CD14-positive monocyte (primary cell): ENCODE data around the gene PCDHGA6. TPM values are rescaled to one million over a fixed set of nuclear protein-coding genes. Genes with fewer than 3 reads are reported as not detected.
A peak's percentile ranks its signal among the peaks of the same experiment; 100 is the strongest.

Source experiments
- DNase-seq, 3 donors: peaks; one replicate each; pipeline ENCODE4 v3.0.0-alpha.2; 2011 to 2022
- H2AFZ ChIP-seq: 2 replicates; pipeline ENCODE4 v1.6.0; 2012; ENCODE audit warnings: mild to moderate bottlenecking, low read depth, low read length, inconsistent platforms; ENCODE audit not compliant: insufficient read depth, poor library complexity, severe bottlenecking
- H3K27ac ChIP-seq, 2 donors: 1 replicate in 1 of 2; 2 replicates in 1 of 2; pipeline ENCODE4 v1.5.1; 2012 to 2013; ENCODE audit warnings: low read length in 2 of 2, control low read depth in 1 of 2, inconsistent platforms in 1 of 2, low read depth in 1 of 2, mild to moderate bottlenecking in 1 of 2
- H3K27me3 ChIP-seq, 2 donors: one replicate each; pipeline versions ENCODE4 v1.6.0 to v1.6.1; 2011 to 2013; ENCODE audit warnings: low read length in 2 of 2; ENCODE audit not compliant: control insufficient read depth in 2 of 2, insufficient read depth in 2 of 2
- H3K36me3 ChIP-seq, 2 donors: replicated peaks in 1 of 2; 1 replicate in 1 of 2; 2 replicates in 1 of 2; pipeline versions ENCODE4 v1.5.1 to v1.6.1; 2012 to 2013; ENCODE audit warnings: low read length in 2 of 2, control low read depth in 1 of 2, inconsistent platforms in 1 of 2, mild to moderate bottlenecking in 1 of 2; ENCODE audit not compliant: insufficient read depth in 2 of 2, control insufficient read depth in 1 of 2
- H3K4me1 ChIP-seq, 2 donors: 1 replicate in 1 of 2; 2 replicates in 1 of 2; pipeline versions ENCODE4 v1.5.1 to v1.6.1; 2012 to 2013; ENCODE audit warnings: low read length in 2 of 2, control low read depth in 1 of 2, inconsistent platforms in 1 of 2, mild to moderate bottlenecking in 1 of 2, moderate library complexity in 1 of 2; ENCODE audit not compliant: insufficient read depth in 2 of 2, control insufficient read depth in 1 of 2
- H3K4me2 ChIP-seq: replicated peaks from 2 replicates; pipeline ENCODE3; 2012; ENCODE audit warnings: low read length, moderate library complexity, mild to moderate bottlenecking; ENCODE audit not compliant: poor library complexity, severe bottlenecking; ENCODE audit errors: extremely low read depth
- H3K4me3 ChIP-seq, 3 experiments: fragments of 200-600 bp in 1 of 3; sonication (generic) in 1 of 3; replicated peaks in 1 of 3; 1 replicate in 2 of 3; 2 replicates in 1 of 3; pipeline ENCODE4 v1.5.1; 2011 to 2013; ENCODE audit warnings: low read length in 3 of 3, mild to moderate bottlenecking in 3 of 3, control low read depth in 2 of 3, low read depth in 2 of 3, inconsistent platforms in 1 of 3, moderate library complexity in 1 of 3
- H3K79me2 ChIP-seq: 2 replicates; pipeline ENCODE4 v1.6.0; 2012; ENCODE audit warnings: mild to moderate bottlenecking, control low read depth, inconsistent platforms, low read length, moderate library complexity; ENCODE audit not compliant: insufficient read depth
- H3K9ac ChIP-seq: 2 replicates; pipeline ENCODE4 v1.6.0; 2017; ENCODE audit warnings: low read length, mild to moderate bottlenecking; ENCODE audit not compliant: insufficient read depth, poor library complexity, severe bottlenecking
- H3K9me3 ChIP-seq, 2 donors: replicated peaks in 1 of 2; 1 replicate in 1 of 2; 2 replicates in 1 of 2; pipeline versions ENCODE4 v1.5.1 to v1.6.1; 2012 to 2013; ENCODE audit warnings: low read length in 2 of 2, control low read depth in 1 of 2; ENCODE audit not compliant: control insufficient read depth in 1 of 2, insufficient read depth in 1 of 2
- H4K20me1 ChIP-seq: 2 replicates; pipeline ENCODE4 v1.6.0; 2012; ENCODE audit warnings: mild to moderate bottlenecking, low read length, control low read depth, moderate library complexity; ENCODE audit not compliant: insufficient read depth
- H3K27ac Mint-ChIP-seq, 7 donors: one replicate each; pipeline ENCODE4 v1.8.0; 2020; ENCODE audit warnings: mild to moderate bottlenecking in 7 of 7, mixed read lengths in 7 of 7, moderate library complexity in 6 of 7, inconsistent platforms in 2 of 7
- H3K27me3 Mint-ChIP-seq, 3 donors: one replicate each; pipeline ENCODE4 v1.8.0; 2021 to 2022; ENCODE audit warnings: low read depth in 3 of 3, mild to moderate bottlenecking in 3 of 3, mixed read lengths in 3 of 3, moderate library complexity in 3 of 3, inconsistent platforms in 1 of 3
- H3K36me3 Mint-ChIP-seq, 2 donors: one replicate each; pipeline ENCODE4 v1.8.0; 2020; ENCODE audit warnings: mixed read lengths in 2 of 2, inconsistent platforms in 1 of 2, mild to moderate bottlenecking in 1 of 2
- H3K4me1 Mint-ChIP-seq: one replicate; pipeline ENCODE4 v1.8.0; 2020; ENCODE audit warnings: mild to moderate bottlenecking, mixed read lengths
- H3K4me3 Mint-ChIP-seq, 2 donors: one replicate each; pipeline ENCODE4 v1.8.0; 2020; ENCODE audit warnings: mild to moderate bottlenecking in 2 of 2, mixed read lengths in 2 of 2, moderate library complexity in 1 of 2
- H3K9me3 Mint-ChIP-seq, 7 donors: one replicate each; pipeline ENCODE4 v1.8.0; 2020 to 2022; ENCODE audit warnings: mixed read lengths in 7 of 7, mild to moderate bottlenecking in 6 of 7, moderate library complexity in 6 of 7, inconsistent platforms in 2 of 7
- WGBS: methylation state at CpG from one replicate; pipeline ENCODE4 v1.1.5; 2013; ENCODE audit warnings: missing lambda C conversion rate; ENCODE audit not compliant: insufficient coverage; 5-methylcytosine and 5-hydroxymethylcytosine counted together
- intact Hi-C, 2 donors: fragments of 100-400 bp; cut with micrococcal nuclease; formaldehyde crosslinking; loops; one replicate each; pipeline versions ENCODE4 v1.15.0 to v1.15.1; 2023
- polyA plus RNA-seq, 3 donors: library from polyadenylated mRNA; depleted of rRNA in 1 of 3; unstranded in 2 of 3; stranded (reverse) in 1 of 3; fragments of 300-500 nt in 2 of 3; fragments of >200 nt in 1 of 3; fragmentation: Illumina TruSeq in 2 of 3; gene quantifications; 1 replicate in 2 of 3; 2 replicates in 1 of 3; pipeline ENCODE4 v1.2.3, GENCODE V29; 2012 to 2021
- TF ChIP-seq, protein P1 (sequence below): fragments of 200-600 bp; IDR thresholded peaks from one replicate; pipeline ENCODE4 v1.8.0; 2022; ENCODE audit warnings: antibody characterized with exemption, mild to moderate bottlenecking

Gene PCDHGA6
- polyA plus RNA-seq, 3 donors: not detected

- Mint-ChIP-seq H3K4me1 (peaks cover 2% of the 10 kb centered on the region), H3K27ac (no peak within 1 kb of the TSS), H3K36me3 (peaks cover 6 to 7% of the 10 kb centered on the region in 2 donors), H3K4me3 (peak within 1 kb of the TSS in 1 of 2 donors; percentile 42), H3K9me3 (peaks cover 37 to 80% (median 62%) of the 10 kb centered on the region in 7 donors), H3K27me3 (peaks cover 29 to 64% (median 60%) of the 10 kb centered on the region in 3 donors)
- no peaks in the 10 kb centered on the region for H3K4me1 ChIP-seq
- H3K4me2 ChIP-seq: no peak within 1 kb of the TSS
- H3K4me3 ChIP-seq: peak within 1 kb of the TSS in 1 of 3 experiments; percentile 19
- H3K27me3 ChIP-seq: peaks cover 30 to 91% of the 10 kb centered on the region in 2 donors
- no peaks in the 10 kb centered on the region for H3K36me3 ChIP-seq
- no peak within 1 kb of the TSS for H3K27ac ChIP-seq
- H3K9me3 ChIP-seq: peaks cover 52 to 75% of the 10 kb centered on the region in 2 donors
- TF ChIP-seq, protein P1, sequence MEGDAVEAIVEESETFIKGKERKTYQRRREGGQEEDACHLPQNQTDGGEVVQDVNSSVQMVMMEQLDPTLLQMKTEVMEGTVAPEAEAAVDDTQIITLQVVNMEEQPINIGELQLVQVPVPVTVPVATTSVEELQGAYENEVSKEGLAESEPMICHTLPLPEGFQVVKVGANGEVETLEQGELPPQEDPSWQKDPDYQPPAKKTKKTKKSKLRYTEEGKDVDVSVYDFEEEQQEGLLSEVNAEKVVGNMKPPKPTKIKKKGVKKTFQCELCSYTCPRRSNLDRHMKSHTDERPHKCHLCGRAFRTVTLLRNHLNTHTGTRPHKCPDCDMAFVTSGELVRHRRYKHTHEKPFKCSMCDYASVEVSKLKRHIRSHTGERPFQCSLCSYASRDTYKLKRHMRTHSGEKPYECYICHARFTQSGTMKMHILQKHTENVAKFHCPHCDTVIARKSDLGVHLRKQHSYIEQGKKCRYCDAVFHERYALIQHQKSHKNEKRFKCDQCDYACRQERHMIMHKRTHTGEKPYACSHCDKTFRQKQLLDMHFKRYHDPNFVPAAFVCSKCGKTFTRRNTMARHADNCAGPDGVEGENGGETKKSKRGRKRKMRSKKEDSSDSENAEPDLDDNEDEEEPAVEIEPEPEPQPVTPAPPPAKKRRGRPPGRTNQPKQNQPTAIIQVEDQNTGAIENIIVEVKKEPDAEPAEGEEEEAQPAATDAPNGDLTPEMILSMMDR: peak; percentile 63
- DNase-seq: no peak
- 15% methylated on average over 28 of the region's 29 CpGs for WGBS
- no peaks in the 10 kb centered on the region for H4K20me1 ChIP-seq
- peak within 1 kb of the TSS; percentile 33 for H2AFZ ChIP-seq
- intact Hi-C loops: no loop called here
- no peak within 1 kb of the TSS for H3K9ac ChIP-seq
- H3K79me2 ChIP-seq: no peaks in the 10 kb centered on the region
Observed at GRCh38 chr5:141354900-141355469, 18.7 kb upstream of the PCDHGA6 start, which contains the start of gene PCDHGA4. PCDHGA4 (plus strand) TSS chr5:141355021; CDS start chr5:141355108, 87 bp downstream.

DNA sequence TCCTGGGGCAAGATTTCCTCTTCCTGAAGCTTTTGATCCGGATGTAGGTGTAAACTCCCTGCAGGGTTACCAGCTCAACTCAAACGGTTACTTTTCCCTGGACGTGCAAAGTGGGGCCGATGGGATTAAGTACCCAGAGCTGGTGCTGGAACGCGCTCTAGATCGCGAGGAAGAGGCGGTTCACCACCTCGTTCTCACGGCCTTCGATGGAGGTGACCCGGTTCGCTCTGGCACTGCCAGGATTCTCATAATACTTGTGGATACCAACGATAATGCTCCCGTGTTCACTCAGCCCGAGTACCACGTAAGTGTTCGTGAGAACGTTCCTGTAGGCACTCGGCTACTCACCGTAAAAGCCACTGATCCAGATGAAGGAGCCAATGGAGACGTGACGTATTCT lies 18.1 kb upstream of the PCDHGA6 start:
- peaks cover 53 to 75% of the 10 kb centered on the region in 2 donors for H3K9me3 ChIP-seq
- H3K9ac ChIP-seq: no peak overlapping the region
- H3K4me2 ChIP-seq: no peak overlapping the region
- H3K4me1 ChIP-seq: no peaks in the 10 kb centered on the region
- Mint-ChIP-seq H3K27me3 (peaks cover 33 to 64% (median 59%) of the 10 kb centered on the region in 3 donors), H3K36me3 (peaks cover 9 to 10% of the 10 kb centered on the region in 2 donors), H3K9me3 (peaks cover 38 to 80% (median 62%) of the 10 kb centered on the region in 7 donors), H3K4me1 (peaks cover 2% of the 10 kb centered on the region), H3K4me3 (no peak overlapping the region), H3K27ac (no peak overlapping the region)
- TF ChIP-seq, protein P1: no peak
- no peaks in the 10 kb centered on the region for H4K20me1 ChIP-seq
- H3K4me3 ChIP-seq: no peak overlapping the region
- peaks cover 31 to 91% of the 10 kb centered on the region in 2 donors for H3K27me3 ChIP-seq
- DNase-seq: no peak
- H3K79me2 ChIP-seq: no peaks in the 10 kb centered on the region
- no peak overlapping the region for H3K27ac ChIP-seq
- no peaks in the 10 kb centered on the region for H3K36me3 ChIP-seq
- 48% methylated on average over 23 of the region's 24 CpGs for WGBS
- intact Hi-C loops: no loop called here
- H2AFZ ChIP-seq: no peak overlapping the region
